Activated CD8-positive, alpha-beta memory T cell treated with anti-CD3 and anti-CD28 coated beads for 24 hours (primary cell): ENCODE data around the gene MC2R.
"Not testable (repeated sequence)": the region's sequence is repeated elsewhere in the genome, so short reads cannot be mapped to it uniquely, and the experiment has no call there.

Source experiments
- DNase-seq: peaks from one replicate; pipeline ENCODE4 v3.0.0-alpha.2; 2020

Gene MC2R

GRCh38 chr18:13892098-13892497, 23.2 kb downstream of the MC2R start:
- no peak for DNase-seq

GRCh38 chr18:13890761-13891361, 24.5 kb downstream of the MC2R start:
- no peak for DNase-seq

GRCh38 chr18:13889671-13890070, 25.7 kb downstream of the MC2R start:
- DNase-seq = no peak

- no peak for DNase-seq
Observed at GRCh38 chr18:13888191-13888716, 27.1 kb downstream of the MC2R start.

- DNase-seq = no peak
Observed at GRCh38 chr18:13885009-13885408, 30.3 kb downstream of the MC2R start.

GRCh38 chr18:13879937-13880336, 35.4 kb downstream of the MC2R start:
- DNase-seq = no peak

GRCh38 chr18:13879492-13879891, 35.8 kb downstream of the MC2R start:
- DNase-seq = no peak

- DNase-seq = no peak
Observed at GRCh38 chr18:13878857-13879256, 36.5 kb downstream of the MC2R start.

GRCh38 chr18:13877157-13877556, 38.2 kb downstream of the MC2R start:
- DNase-seq = no peak

GRCh38 chr18:13874558-13874957, 40.8 kb downstream of the MC2R start:
- no peak for DNase-seq

GRCh38 chr18:13872932-13873331, 42.4 kb downstream of the MC2R start:
- no peak for DNase-seq

GRCh38 chr18:13872373-13872772, 43.0 kb downstream of the MC2R start:
- DNase-seq = no peak

- DNase-seq = no peak
Observed at GRCh38 chr18:13871701-13872100, 43.6 kb downstream of the MC2R start.

- DNase-seq = no peak
Observed at GRCh38 chr18:13868501-13869271, 46.6 kb downstream of the MC2R start.

GRCh38 chr18:13862898-13863297, 52.4 kb downstream of the MC2R start:
- not testable (repeated sequence) for DNase-seq

GRCh38 chr18:13849791-13850190, 65.5 kb downstream of the MC2R start:
- DNase-seq = no peak

- no peak for DNase-seq
Observed at GRCh38 chr18:13836559-13836958, 78.8 kb downstream of the MC2R start.

GRCh38 chr18:13835202-13835601, 80.1 kb downstream of the MC2R start:
- no peak for DNase-seq

- DNase-seq = no peak
Observed at GRCh38 chr18:13834496-13835015, 80.8 kb downstream of the MC2R start.
